Panc1 (cell line): Measurements from ENCODE around the gene CELA1.

Experiments
- CTCF ChIP-seq: fragments of 450-650 bp; IDR thresholded peaks from 2 replicates; pipeline ENCODE4 v1.5.1; 2017; ENCODE audit warnings: mild to moderate bottlenecking
- POLR2AphosphoS5 ChIP-seq: IDR thresholded peaks from 2 replicates; pipeline ENCODE4 v1.6.1; 2012; ENCODE audit warnings: mild to moderate bottlenecking, low read depth, low read length, moderate library complexity
- REST ChIP-seq, 2 experiments: IDR thresholded peaks; 2 replicates each; pipeline ENCODE4 v1.6.1; 2011 to 2012; ENCODE audit warnings: low read depth in 2 of 2, control low read depth in 1 of 2, low read length in 1 of 2, mild to moderate bottlenecking in 1 of 2, moderate library complexity in 1 of 2; ENCODE audit not compliant: insufficient read depth in 1 of 2
- SIN3A ChIP-seq: IDR thresholded peaks from 2 replicates; pipeline ENCODE4 v1.6.1; 2012; ENCODE audit warnings: low read depth, mild to moderate bottlenecking, low read length, moderate library complexity, borderline replicate concordance; ENCODE audit not compliant: insufficient read depth
- TCF7L2 ChIP-seq: IDR thresholded peaks from 2 replicates; pipeline ENCODE4 v1.6.1; 2011; ENCODE audit warnings: mild to moderate bottlenecking, low read depth, low read length, inconsistent platforms

- TF ChIP-seq CTCF (no peak), REST (IDR thresholded peaks at IDR 0.05; ENCODE audit: insufficient read depth in 1 of 2, low read depth in 2 of 2, low read length in 1 of 2) (no peak), TCF7L2 (no peak), POLR2AphosphoS5 (no peak), SIN3A (no peak)
These were observed 21.5 kb downstream of the CELA1 start for GRCh38 chr12:51324953-51325352.
